NCI-H1105 treated with DMSO at 0.1 percent for 48 hours (cell line): ENCODE measurements around the gene TALDO1.
"Not testable (repeated sequence)": the region's sequence is repeated elsewhere in the genome, so short reads cannot be mapped to it uniquely, and the experiment has no call there.

ENCODE experiments used
- DNase-seq: peaks from one replicate; lab custom pipeline; 2025; lab: John Stamatoyannopoulos, UW

Gene TALDO1

DNA sequence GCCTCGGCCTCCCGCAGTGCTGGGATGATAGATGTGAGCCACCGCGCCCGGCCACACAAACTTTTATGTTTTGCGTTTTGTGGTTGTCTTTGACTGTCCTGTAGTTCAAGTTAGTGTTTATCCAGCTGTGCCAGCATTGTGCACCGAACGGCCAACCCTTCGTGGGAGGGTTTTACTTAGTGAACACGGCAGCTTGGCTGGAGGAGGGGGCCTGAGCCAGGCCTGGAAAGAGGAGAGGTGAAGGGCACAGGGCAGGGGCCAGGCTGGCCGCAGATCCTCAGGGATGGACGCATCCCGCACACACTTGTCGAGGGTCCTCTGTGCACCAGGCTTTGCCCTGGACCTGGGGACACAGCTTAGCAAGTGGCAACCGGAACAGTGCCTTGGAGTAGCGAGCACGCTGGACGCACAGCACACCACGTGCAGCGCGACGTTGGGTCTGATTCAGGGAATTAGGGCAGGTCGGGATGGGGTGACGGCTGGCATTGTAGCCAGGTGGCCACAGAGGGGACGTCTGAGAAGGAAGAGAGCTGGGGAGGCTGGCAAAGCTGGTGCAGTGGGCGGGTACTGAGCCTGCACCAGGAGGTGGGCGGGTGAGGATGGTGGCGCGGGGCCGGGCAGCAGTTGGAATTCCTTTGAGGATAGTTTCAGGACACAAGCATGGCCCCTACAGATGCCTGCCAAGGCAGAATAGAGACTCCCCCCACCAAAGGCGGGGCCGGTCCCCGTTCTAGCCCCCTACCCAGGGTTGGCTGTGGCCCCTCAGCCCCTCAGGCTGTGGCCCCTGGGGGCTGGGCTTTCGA lies 27.8 kb upstream of the TALDO1 start:
- no peak for DNase-seq

- DNase-seq = no peak
Measured at GRCh38 chr11:720017-720641, 27.1 kb upstream of the TALDO1 start.

DNA sequence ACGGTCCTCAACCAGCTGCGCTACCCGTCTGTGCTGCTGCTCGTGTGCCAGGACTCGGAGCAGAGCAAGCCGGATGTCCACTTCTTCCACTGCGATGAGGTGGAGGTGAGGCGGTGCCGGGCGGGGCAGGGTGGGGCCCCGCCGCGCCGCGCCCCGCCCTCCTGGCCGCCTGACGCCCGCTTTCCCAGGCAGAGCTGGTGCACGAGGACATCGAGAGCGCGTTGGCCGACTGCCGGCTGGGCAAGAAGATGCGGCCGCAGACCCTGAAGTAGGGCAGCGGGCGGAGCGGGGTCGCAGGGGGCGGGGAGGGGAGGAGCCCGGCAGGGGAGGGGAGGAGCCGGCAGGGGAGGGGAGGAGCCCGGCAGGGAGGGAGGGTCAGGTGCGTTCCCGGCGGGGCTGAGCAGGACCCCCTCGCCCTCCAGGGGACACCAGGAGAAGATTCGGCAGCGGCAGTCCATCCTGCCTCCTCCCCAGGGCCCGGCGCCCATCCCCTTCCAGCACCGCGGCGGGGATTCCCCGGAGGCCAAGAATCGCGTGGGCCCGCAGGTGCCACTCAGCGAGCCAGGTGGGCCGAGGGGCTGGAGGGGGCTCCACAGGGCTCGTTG lies 26.5 kb upstream of the TALDO1 start:
- DNase-seq = peak; percentile 70

GRCh38 chr11:721247-721740 lies 26.0 kb upstream of the TALDO1 start:
- peak; percentile 31 for DNase-seq

- peak; percentile 64 for DNase-seq
Measured at GRCh38 chr11:721741-722345, 25.4 kb upstream of the TALDO1 start.

DNA sequence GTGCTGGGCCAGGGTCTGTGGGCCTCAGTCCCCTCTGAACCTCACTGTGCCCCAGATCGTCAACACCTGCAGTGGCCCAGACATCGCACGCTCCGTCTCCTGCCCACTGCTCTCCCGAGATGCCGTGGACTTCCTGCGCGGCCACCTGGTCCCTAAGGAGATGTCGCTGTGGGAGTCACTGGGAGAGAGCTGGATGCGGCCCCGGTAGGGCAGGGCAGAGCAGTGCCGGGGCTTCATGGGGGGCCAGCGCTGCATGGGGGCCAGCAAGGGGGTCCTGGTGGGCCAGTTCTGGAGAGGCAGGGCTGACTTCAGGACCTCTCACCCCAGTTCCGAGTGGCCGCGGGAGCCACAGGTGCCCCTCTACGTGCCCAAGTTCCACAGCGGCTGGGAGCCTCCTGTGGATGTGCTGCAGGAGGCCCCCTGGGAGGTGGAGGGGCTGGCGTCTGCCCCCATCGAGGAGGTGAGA lies 24.9 kb upstream of the TALDO1 start:
- no peak for DNase-seq

DNA sequence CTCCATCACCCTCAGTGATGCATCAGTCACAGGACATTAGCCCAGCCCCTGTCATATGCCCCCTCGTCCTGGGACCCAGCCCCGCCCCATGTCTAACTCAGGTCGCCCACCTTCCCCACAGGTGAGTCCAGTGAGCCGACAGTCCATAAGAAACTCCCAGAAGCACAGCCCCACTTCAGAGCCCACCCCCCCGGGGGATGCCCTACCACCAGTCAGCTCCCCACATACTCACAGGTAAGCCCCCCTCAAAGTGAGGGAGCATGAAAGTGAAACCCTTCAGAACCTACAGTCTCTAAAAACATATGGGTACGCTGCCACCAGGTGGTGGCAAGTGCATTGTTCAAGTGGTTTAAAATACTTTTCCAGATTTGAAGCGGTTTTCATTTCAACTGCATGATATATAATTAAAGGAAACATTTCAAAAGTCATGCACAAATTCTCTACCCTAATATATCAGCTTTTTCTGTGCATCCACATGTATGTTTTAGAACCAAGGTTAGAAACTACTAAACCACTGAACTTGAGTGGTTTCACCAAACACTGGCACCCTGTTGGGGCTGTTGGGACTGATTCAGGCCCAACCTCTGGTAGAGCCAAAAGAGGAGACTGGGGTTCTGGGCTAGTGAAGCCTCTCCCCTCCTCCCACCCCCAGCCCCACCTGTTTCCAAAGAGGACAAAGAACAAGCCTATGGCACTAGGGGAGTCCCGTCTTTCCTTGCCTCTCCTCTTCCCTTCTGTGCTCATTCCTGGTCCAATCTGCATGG lies 24.0 kb upstream of the TALDO1 start:
- DNase-seq = peak; percentile 53

- no peak for DNase-seq
Measured at GRCh38 chr11:724049-724777, 23.1 kb upstream of the TALDO1 start.

DNA sequence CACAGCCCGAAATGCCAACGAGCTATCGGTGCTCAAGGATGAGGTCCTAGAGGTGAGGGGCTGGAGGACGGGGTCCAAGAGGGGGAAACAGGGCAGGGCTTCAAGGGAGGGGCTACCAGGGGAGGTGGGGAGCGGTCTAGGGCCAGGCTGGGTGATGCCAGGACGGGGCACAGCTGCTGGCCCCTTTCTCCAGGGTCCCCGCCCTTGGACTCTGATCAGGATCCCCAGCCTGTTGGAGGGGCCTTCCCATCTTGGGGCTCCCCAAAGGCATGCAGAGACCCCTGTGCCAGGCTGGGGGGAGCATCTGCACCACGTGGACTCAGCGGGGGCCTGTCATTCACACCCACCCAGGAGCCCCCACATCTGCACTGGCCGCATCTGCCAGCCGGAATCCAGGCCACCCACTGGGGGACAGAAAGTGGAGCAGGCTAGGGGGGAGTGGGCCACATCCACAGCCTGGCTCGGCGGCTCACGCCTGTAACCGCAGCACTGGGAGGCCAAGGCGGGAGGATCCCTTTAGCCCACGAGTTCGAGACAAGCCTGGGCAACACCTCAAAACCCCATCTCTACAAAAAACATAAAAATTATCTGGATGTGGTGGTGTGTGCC lies 22.4 kb upstream of the TALDO1 start:
- no peak for DNase-seq

GRCh38 chr11:725624-726202 lies 21.6 kb upstream of the TALDO1 start:
- DNase-seq = peak; percentile 21

DNA sequence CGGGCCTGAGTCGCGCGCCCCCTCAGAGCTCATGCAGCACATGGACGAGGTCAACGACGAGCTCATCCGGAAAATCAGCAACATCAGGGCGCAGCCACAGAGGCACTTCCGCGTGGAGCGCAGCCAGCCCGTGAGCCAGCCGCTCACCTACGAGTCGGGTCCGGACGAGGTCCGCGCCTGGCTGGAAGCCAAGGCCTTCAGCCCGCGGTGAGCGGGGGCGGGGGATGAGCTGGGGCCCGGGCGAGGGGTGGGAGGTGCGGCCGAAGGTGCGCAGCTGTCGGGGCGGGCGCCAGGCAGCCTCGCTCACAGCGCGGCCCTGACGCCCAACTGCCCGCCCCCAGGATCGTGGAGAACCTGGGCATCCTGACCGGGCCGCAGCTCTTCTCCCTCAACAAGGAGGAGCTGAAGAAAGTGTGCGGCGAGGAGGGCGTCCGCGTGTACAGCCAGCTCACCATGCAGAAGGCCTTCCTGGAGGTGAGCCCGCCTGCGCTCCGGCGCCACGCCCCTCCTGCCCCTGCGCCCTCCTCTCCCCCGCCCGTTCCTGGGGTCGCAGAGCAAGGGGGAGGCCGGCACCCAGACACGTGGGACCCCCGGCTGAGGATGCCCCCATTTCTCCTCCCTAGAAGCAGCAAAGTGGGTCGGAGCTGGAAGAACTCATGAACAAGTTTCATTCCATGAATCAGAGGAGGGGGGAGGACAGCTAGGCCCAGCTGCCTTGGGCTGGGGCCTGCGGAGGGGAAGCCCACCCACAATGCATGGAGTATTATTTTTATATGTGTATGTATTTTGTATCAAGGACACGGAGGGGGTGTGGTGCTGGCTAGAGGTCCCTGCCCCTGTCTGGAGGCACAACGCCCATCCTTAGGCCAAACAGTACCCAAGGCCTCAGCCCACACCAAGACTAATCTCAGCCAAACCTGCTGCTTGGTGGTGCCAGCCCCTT lies 20.7 kb upstream of the TALDO1 start:
- peak; percentile 74 for DNase-seq

- DNase-seq = no peak
Measured at GRCh38 chr11:727281-727701, 20.0 kb upstream of the TALDO1 start.

- no peak for DNase-seq
Measured at GRCh38 chr11:727859-728748, 19.2 kb upstream of the TALDO1 start.

DNA sequence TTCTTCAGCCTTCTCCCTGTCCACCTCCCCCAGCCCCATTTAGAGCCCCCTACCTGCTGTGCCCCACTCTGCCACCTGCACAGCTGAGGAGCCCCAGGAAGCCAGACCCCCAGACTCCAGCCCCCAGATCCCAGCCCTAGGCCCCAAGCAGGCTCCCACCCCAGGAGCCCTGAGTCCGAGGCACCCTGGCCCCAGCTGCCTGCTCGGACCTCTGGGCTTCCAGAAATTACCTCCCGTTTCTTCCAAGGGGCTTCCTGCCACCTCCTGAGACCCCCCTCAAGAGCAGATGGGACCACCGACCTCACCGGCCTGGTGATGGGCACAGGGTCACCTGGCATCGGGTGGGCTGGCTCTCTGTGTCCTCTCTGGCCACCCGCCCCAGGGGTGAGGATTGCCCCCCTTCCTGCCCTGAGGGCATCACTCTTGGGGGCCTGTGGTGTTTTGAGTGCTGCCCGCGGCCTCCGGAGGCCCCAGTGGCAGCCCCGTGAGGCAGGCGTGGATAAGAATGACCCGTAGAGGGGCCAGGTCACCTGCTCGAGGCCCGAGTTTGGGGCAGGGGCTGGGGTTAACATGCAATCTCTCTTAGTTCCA lies 18.3 kb upstream of the TALDO1 start:
- DNase-seq = no peak

DNA sequence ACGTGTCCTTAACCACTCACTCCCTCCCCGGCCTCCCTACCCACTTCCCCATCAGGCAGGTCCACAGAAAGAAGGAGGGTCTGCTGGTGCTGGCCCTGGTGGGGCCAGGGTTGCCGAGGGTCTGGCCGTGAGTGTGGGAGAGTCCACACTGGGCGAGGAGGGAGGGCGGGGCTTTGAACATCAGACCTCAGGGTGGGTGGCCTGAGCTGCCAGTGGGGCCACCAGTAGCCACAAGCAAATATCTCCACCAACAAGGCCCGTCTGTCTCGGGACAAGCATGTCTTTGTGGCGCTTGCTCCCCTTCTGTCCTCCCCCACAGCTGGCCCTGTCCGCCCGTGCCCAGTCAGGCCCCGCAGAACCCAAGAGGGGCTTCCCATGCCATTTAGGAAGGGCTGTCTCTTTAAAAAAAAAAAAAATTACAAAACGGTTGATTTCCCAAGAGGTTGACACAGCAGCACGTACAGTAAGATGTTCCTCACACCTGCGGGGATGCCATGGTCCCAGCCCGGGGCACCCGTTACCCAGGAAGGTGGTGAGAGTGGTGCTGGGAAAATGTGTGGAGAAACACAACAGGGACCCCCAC lies 17.7 kb upstream of the TALDO1 start:
- DNase-seq = no peak

GRCh38 chr11:733072-733471 lies 14.2 kb upstream of the TALDO1 start:
- no peak for DNase-seq

DNA sequence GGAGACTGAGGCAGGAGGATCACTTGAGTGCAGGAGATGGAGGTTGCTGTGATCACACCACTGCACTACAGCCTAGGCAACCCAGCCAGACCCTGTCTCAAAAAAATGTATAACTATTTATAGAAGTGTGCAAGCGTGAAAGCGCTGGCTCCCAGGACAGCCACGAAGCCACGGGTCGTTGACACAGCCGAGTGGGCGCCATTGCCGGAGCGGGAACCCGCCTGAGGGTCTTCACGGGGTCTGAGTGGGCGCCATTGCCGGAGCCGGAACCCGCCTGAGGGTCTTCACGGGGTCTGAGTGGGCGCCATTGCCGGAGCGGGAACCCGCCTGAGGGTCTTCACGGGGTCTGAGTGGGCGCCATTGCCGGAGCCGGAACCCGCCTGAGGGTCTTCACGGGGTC lies 12.7 kb upstream of the TALDO1 start:
- not testable (repeated sequence) for DNase-seq
